ENCODE results near the gene TH. TPM values are rescaled to one million over a fixed set of nuclear protein-coding genes. Genes with fewer than 3 reads are reported as not detected.

The TH gene
- total RNA-seq, 2 donors from 2014 or later, result not detected

DNA sequence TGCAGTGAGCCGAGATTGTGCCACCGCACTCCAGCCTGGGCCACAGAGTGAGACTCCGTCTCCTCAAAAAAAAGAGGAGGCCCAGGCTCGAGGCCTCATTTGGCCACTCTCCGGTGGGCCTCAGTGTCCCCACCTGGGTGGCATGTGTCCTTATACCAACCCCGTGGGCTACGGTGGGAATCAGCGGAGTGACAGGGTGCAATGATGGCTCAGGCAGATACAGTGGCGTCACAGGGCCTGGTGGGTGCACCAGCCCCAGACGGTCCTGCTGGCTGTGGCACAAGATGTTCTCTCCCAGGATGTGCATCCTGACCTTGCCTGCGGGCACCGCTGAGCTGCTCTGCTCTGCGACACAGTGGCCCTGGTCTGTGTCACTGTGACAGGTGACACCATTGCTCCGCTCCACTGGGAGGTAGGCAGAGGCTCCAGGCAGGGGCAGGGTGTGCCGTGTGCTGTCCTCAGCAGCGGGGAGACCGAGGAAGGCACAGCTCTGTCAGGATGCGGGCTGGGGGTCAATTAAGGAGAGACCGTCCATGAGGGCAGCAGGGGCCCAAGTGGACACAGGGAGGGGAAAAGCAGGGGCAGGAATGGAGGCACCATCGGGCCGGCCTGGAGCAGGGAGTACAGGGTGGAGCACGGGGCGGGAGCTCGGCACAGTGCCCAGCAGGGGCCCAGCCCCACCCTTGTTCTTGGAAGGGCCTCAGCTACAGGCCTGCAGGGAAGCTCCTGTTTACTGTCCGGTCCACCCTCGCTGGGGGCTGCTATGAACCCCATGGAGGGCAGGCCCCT, 21.7 kb upstream of the TH start:
- DNase-seq (ENCODE audit: low spot score), result no peak
- no peaks in the 10 kb centered on the region for H3K27me3 ChIP-seq
- H3K9me3 ChIP-seq, result no peaks in the 10 kb centered on the region
- no peak overlapping the region for H3K27ac ChIP-seq
- H3K4me3 ChIP-seq, result no peak overlapping the region
- TF ChIP-seq, protein P1, sequence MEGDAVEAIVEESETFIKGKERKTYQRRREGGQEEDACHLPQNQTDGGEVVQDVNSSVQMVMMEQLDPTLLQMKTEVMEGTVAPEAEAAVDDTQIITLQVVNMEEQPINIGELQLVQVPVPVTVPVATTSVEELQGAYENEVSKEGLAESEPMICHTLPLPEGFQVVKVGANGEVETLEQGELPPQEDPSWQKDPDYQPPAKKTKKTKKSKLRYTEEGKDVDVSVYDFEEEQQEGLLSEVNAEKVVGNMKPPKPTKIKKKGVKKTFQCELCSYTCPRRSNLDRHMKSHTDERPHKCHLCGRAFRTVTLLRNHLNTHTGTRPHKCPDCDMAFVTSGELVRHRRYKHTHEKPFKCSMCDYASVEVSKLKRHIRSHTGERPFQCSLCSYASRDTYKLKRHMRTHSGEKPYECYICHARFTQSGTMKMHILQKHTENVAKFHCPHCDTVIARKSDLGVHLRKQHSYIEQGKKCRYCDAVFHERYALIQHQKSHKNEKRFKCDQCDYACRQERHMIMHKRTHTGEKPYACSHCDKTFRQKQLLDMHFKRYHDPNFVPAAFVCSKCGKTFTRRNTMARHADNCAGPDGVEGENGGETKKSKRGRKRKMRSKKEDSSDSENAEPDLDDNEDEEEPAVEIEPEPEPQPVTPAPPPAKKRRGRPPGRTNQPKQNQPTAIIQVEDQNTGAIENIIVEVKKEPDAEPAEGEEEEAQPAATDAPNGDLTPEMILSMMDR (IDR thresholded peaks at IDR 0.05), result no peak
- no peaks in the 10 kb centered on the region for H3K36me3 ChIP-seq
- no peaks in the 10 kb centered on the region for H3K4me1 ChIP-seq

DNA sequence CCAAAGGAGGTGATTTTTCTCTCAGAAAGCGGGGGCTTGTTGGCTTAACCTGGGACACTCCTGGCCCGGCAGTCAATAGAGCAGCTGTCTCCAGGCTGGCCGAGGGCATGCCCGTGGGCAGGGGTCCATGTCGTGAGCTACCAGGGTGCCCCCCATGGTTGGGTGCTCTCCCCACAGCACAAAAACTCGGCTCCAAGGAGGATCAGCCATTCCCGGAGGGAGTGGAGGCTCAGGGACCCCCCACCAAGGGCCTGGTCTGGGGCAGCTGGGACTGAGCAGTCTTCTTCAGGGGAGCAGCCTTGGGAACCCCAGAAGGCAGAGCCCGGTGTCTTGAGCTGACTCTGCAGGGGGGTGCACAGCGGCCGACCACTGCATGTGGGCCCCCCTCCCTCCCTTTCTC, 20.8 kb upstream of the TH start:
- Histone ChIP-seq H3K4me1 (no peaks in the 10 kb centered on the region), H3K36me3 (no peaks in the 10 kb centered on the region), H3K9me3 (no peaks in the 10 kb centered on the region), H3K4me3 (no peak overlapping the region), H3K27me3 (no peaks in the 10 kb centered on the region), H3K27ac (no peak overlapping the region)
- TF ChIP-seq, protein P1 (IDR thresholded peaks at IDR 0.05), result no peak
- DNase-seq (ENCODE audit: low spot score), result no peak

DNA sequence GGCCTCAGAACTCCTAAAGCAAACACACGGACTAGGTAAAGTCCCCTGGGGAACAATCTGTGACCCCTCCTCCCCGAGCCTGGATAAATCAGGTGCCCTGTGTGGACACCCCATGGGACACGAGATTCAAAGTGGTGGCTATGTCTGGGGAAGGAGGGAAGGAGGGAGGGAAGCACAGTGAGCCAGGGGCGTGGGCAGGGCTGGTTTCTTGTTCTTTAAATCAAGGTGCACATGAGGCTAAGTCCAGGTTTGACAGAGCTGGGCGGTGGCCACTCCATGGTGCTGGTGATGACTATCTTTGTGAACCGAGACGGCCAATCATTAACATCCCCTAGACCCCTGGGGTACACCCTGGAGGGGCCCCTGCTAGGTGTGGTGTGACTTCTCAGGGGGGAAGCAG, 20.3 kb upstream of the TH start:
- no peaks in the 10 kb centered on the region for H3K4me1 ChIP-seq
- no peak for DNase-seq (ENCODE audit: low spot score)
- H3K27me3 ChIP-seq, result no peaks in the 10 kb centered on the region
- H3K36me3 ChIP-seq, result no peaks in the 10 kb centered on the region
- H3K27ac ChIP-seq, result no peak overlapping the region
- H3K9me3 ChIP-seq, result no peaks in the 10 kb centered on the region
- H3K4me3 ChIP-seq, result no peak overlapping the region
- TF ChIP-seq, protein P1 (IDR thresholded peaks at IDR 0.05), result no peak

DNA sequence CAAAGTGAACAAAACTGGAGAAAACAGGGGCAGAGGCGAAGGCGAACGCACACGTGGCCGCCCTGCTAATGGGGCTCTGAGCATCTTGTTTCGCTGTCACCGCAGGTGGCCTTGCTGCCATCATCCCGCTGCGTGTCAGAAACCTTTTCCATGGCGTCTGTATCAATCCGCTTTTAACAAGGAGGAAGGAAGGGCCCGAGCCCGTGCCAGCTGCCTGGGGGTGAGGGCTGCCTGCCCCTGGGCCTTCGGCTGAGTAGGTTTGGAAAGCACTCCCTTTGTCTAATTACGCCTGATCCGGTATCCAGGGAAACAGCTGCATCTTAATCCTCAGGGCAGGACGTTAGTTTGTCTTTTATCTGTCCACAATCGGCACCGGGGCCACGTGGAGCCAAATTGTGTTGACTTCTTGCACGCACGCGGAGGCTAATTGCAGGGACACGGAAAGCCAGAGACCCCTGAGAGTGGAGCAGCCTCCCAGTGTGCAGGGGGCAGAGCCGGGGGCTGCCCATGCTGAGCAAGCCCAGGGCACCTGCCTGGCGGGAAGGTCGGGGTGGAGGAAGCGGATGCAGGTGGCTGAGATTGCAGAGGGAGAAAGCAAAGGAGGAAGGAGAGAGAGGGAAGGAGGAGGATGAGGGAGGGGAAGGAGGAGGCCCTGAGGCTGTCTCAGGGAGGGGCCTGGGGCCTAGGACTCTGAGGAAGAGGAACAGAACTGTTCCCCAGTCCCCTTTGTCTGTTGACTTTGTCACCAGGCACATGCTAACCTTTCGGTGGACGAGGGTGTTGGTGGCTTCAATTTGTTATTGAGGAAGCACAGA, 19.2 kb upstream of the TH start:
- no peaks in the 10 kb centered on the region for H3K36me3 ChIP-seq
- H3K4me3 ChIP-seq, result no peak overlapping the region
- TF ChIP-seq, protein P1 (IDR thresholded peaks at IDR 0.05), result no peak
- H3K4me1 ChIP-seq, result no peaks in the 10 kb centered on the region
- H3K9me3 ChIP-seq, result no peaks in the 10 kb centered on the region
- H3K27me3 ChIP-seq, result no peaks in the 10 kb centered on the region
- H3K27ac ChIP-seq, result no peak overlapping the region
- DNase-seq (ENCODE audit: low spot score), result no peak

DNA sequence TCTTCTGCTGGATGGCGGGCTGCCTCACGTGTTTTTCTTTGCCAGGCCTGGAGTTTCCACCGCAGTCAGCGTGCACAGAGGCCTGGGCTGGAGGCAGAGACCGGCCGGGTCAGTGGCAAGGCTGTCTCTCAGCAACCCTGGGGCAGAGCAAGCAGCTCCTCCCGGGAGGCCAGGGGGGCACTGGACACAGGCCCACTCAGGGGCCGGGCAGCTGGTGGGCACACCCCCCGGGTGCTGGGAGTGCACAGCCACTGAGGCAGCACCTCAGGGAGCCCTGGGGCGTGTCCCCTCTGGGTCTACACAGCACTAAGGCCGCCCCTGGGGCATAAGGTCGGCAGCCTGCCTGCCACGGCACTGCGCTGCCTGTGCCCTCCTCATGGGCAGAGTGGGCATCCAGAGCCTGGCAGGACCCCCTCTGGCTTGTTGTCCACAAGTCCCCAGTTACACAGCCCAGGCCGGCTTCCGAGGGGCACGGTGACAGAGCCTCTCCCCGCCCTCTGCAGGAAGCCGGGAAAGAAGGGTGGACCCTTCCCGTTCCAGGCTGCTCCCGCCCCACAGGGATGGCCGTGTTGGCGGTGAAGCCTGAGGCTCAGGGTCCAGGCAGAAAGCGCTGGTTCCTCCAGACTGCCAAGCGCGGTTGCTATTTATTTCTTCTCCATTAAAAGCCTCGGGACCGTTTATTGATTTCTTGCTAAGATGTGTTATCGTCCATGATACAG, 18.5 kb upstream of the TH start:
- H3K36me3 ChIP-seq, result no peaks in the 10 kb centered on the region
- no peak overlapping the region for H3K4me3 ChIP-seq
- H3K9me3 ChIP-seq, result no peaks in the 10 kb centered on the region
- DNase-seq (ENCODE audit: low spot score), result no peak
- TF ChIP-seq, protein P1 (IDR thresholded peaks at IDR 0.05), result no peak
- no peaks in the 10 kb centered on the region for H3K27me3 ChIP-seq
- H3K27ac ChIP-seq, result no peak overlapping the region
- H3K4me1 ChIP-seq, result no peaks in the 10 kb centered on the region

Measured in right atrium auricular region (tissue), 2 donors.